ENCODE measurements around the gene SMARCA4. TPM values are rescaled to one million over a fixed set of nuclear protein-coding genes. Genes with fewer than 3 reads are reported as not detected.

SMARCA4 gene
- total RNA-seq, 1 donor from 2014 or later = 238 TPM

GRCh38 chr19:10923260-10924112, 37.3 kb upstream of the SMARCA4 start:
- Mint-ChIP-seq H3K9me3 (ENCODE audit: unreplicated experiment) (no peaks in the 10 kb centered on the region), H3K27ac (ENCODE audit: unreplicated experiment) (no peak overlapping the region), H3K4me3 (ENCODE audit: unreplicated experiment) (no peak overlapping the region), H3K36me3 (ENCODE audit: low read depth, unreplicated experiment) (peaks cover 22% of the 10 kb centered on the region), H3K27me3 (ENCODE audit: unreplicated experiment) (peaks cover 5% of the 10 kb centered on the region), H3K4me1 (ENCODE audit: unreplicated experiment) (no peaks in the 10 kb centered on the region)
- no peak for TF ChIP-seq CTCF (IDR thresholded peaks at IDR 0.05; ENCODE audit: unreplicated experiment)
- no peak for DNase-seq (ENCODE audit: low spot score)

GRCh38 chr19:10924597-10924996, 36.2 kb upstream of the SMARCA4 start:
- no peak for TF ChIP-seq CTCF (IDR thresholded peaks at IDR 0.05; ENCODE audit: unreplicated experiment)
- peak overlapping the region; percentile 37 for H3K4me3 Mint-ChIP-seq (ENCODE audit: unreplicated experiment)
- H3K27me3 Mint-ChIP-seq (ENCODE audit: unreplicated experiment) = peaks cover 7% of the 10 kb centered on the region
- no peak for DNase-seq (ENCODE audit: low spot score)
- peaks cover 14% of the 10 kb centered on the region for H3K36me3 Mint-ChIP-seq (ENCODE audit: low read depth, unreplicated experiment)
- H3K4me1 Mint-ChIP-seq (ENCODE audit: unreplicated experiment) = no peaks in the 10 kb centered on the region
- no peaks in the 10 kb centered on the region for H3K9me3 Mint-ChIP-seq (ENCODE audit: unreplicated experiment)
- H3K27ac Mint-ChIP-seq (ENCODE audit: unreplicated experiment) = no peak overlapping the region

GRCh38 chr19:10927730-10928562, 32.9 kb upstream of the SMARCA4 start:
- H3K27ac Mint-ChIP-seq (ENCODE audit: unreplicated experiment) = peak overlapping the region; percentile 81
- no peak for DNase-seq (ENCODE audit: low spot score)
- H3K4me1 Mint-ChIP-seq (ENCODE audit: unreplicated experiment) = no peaks in the 10 kb centered on the region
- H3K36me3 Mint-ChIP-seq (ENCODE audit: low read depth, unreplicated experiment) = peaks cover 7% of the 10 kb centered on the region
- TF ChIP-seq CTCF (IDR thresholded peaks at IDR 0.05; ENCODE audit: unreplicated experiment) = no peak
- peak overlapping the region; percentile 93 for H3K4me3 Mint-ChIP-seq (ENCODE audit: unreplicated experiment)
- H3K9me3 Mint-ChIP-seq (ENCODE audit: unreplicated experiment) = no peaks in the 10 kb centered on the region
- H3K27me3 Mint-ChIP-seq (ENCODE audit: unreplicated experiment) = peaks cover 9% of the 10 kb centered on the region

GRCh38 chr19:10928563-10929401, 32.0 kb upstream of the SMARCA4 start, which contains the start of the genes TIMM29 and YIPF2:
TIMM29 (plus strand) TSS chr19:10928811; CDS start chr19:10928823, 12 bp downstream.
YIPF2 (minus strand) TSS chr19:10928639; CDS start chr19:10928410, 229 bp downstream.
- peak within 1 kb of the TSS; percentile 93 for H3K4me3 Mint-ChIP-seq (ENCODE audit: unreplicated experiment)
- no peak for TF ChIP-seq CTCF (IDR thresholded peaks at IDR 0.05; ENCODE audit: unreplicated experiment)
- no peaks in the 10 kb centered on the region for H3K9me3 Mint-ChIP-seq (ENCODE audit: unreplicated experiment)
- peaks cover 5% of the 10 kb centered on the region for H3K36me3 Mint-ChIP-seq (ENCODE audit: low read depth, unreplicated experiment)
- H3K4me1 Mint-ChIP-seq (ENCODE audit: unreplicated experiment) = no peaks in the 10 kb centered on the region
- DNase-seq (ENCODE audit: low spot score) = peak; percentile 87
- H3K27me3 Mint-ChIP-seq (ENCODE audit: unreplicated experiment) = peaks cover 9% of the 10 kb centered on the region
- peak within 1 kb of the TSS; percentile 81 for H3K27ac Mint-ChIP-seq (ENCODE audit: unreplicated experiment)
